Loucy (cell line): Measurements from ENCODE around the gene FBXO47.

Experiments used
- H2AFZ ChIP-seq: fragments of 200-600 bp; sonication (generic); 2 replicates; pipeline ENCODE4 v1.6.0; 2016; ENCODE audit warnings: antibody characterized with exemption, mild to moderate bottlenecking, low read length, moderate library complexity
- H3F3A ChIP-seq: fragments of 200-600 bp; 2 replicates; pipeline ENCODE4 v1.6.0; 2016; ENCODE audit warnings: antibody characterized with exemption, low read depth, mild to moderate bottlenecking
- H3K27me3 ChIP-seq: fragments of 200-600 bp; sonication (generic); 2 replicates; pipeline ENCODE4 v1.6.1; 2014; ENCODE audit warnings: low read length, mild to moderate bottlenecking; ENCODE audit not compliant: insufficient read depth, poor library complexity, severe bottlenecking
- H3K36me3 ChIP-seq: fragments of 200-600 bp; sonication (generic); 2 replicates; pipeline ENCODE4 v1.6.1; 2016; ENCODE audit warnings: low read length; ENCODE audit not compliant: insufficient read depth
- H3K4me1 ChIP-seq: fragments of 200-600 bp; sonication (generic); 2 replicates; pipeline ENCODE4 v1.5.1; 2014; ENCODE audit warnings: low read length, mild to moderate bottlenecking; ENCODE audit not compliant: insufficient read depth, poor library complexity, severe bottlenecking
- H3K4me2 ChIP-seq: fragments of 200-600 bp; sonication (generic); 2 replicates; pipeline ENCODE4 v1.6.0; 2014; ENCODE audit warnings: antibody characterized with exemption, low read length, low read depth, mild to moderate bottlenecking; ENCODE audit not compliant: poor library complexity, severe bottlenecking
- H3K4me3 ChIP-seq: fragments of 200-600 bp; sonication (generic); 2 replicates; pipeline ENCODE4 v1.5.1; 2014; ENCODE audit warnings: low read length, mild to moderate bottlenecking, mixed read lengths; ENCODE audit not compliant: poor library complexity, severe bottlenecking
- H3K79me2 ChIP-seq: fragments of 200-600 bp; sonication (generic); 2 replicates; pipeline ENCODE4 v1.6.1; 2014; ENCODE audit warnings: low read length; ENCODE audit not compliant: insufficient read depth
- H3K9ac ChIP-seq: fragments of 200-600 bp; sonication (generic); 2 replicates; pipeline ENCODE4 v1.6.0; 2014; ENCODE audit warnings: mild to moderate bottlenecking, low read depth, low read length, moderate library complexity; ENCODE audit not compliant: poor library complexity, severe bottlenecking
- H3K9me2 ChIP-seq: fragments of 200-600 bp; sonication (generic); replicated peaks from 2 replicates; pipeline ENCODE4 v1.6.1; 2016; ENCODE audit warnings: low read depth, low read length, mixed read lengths
- H3K9me3 ChIP-seq: fragments of 200-600 bp; sonication (generic); 2 replicates; pipeline ENCODE4 v1.6.1; 2014; ENCODE audit warnings: mild to moderate bottlenecking, antibody characterized with exemption, low read length, low read depth; ENCODE audit not compliant: insufficient read depth
- H4K20me1 ChIP-seq: fragments of 200-600 bp; sonication (generic); 2 replicates; pipeline ENCODE4 v1.6.0; 2014; ENCODE audit warnings: antibody characterized with exemption, low read length, mild to moderate bottlenecking; ENCODE audit not compliant: insufficient read depth, poor library complexity, severe bottlenecking
- CTCF ChIP-seq: fragments of 200-600 bp; sonication (generic); conservative IDR thresholded peaks from 2 replicates; pipeline ENCODE4 v1.5.1; 2014; ENCODE audit warnings: mild to moderate bottlenecking, antibody characterized with exemption, low read length
- EZH2phosphoT487 ChIP-seq: fragments of 200-600 bp; IDR thresholded peaks from 2 replicates; pipeline ENCODE4 v1.6.1; 2018; ENCODE audit warnings: antibody characterized with exemption, mild to moderate bottlenecking, moderate library complexity, borderline replicate concordance

Gene FBXO47

GRCh38 chr17:38996660-38997337, 29.6 kb upstream of the FBXO47 start:
- TF ChIP-seq CTCF, result no peak
- Histone ChIP-seq H3K9me3 (peaks cover 4% of the 10 kb centered on the region), H4K20me1 (no peaks in the 10 kb centered on the region), H3K4me2 (no peak overlapping the region), H3K9ac (no peak overlapping the region), H3K9me2 (no peaks in the 10 kb centered on the region), H2AFZ (no peak overlapping the region), H3F3A (no peaks in the 10 kb centered on the region), H3K36me3 (no peaks in the 10 kb centered on the region), H3K4me1 (peaks cover 1% of the 10 kb centered on the region), H3K27me3 (no peaks in the 10 kb centered on the region), H3K4me3 (no peak overlapping the region), H3K79me2 (no peaks in the 10 kb centered on the region)

GRCh38 chr17:38994026-38994425, 26.8 kb upstream of the FBXO47 start:
- Histone ChIP-seq H4K20me1 (no peaks in the 10 kb centered on the region), H3K9me2 (no peaks in the 10 kb centered on the region), H3K4me1 (no peaks in the 10 kb centered on the region), H3F3A (no peaks in the 10 kb centered on the region), H3K4me2 (no peak overlapping the region), H3K4me3 (no peak overlapping the region), H3K27me3 (no peaks in the 10 kb centered on the region), H3K9ac (no peak overlapping the region), H3K36me3 (no peaks in the 10 kb centered on the region), H2AFZ (no peak overlapping the region), H3K9me3 (peaks cover 4% of the 10 kb centered on the region), H3K79me2 (no peaks in the 10 kb centered on the region)
- TF ChIP-seq EZH2phosphoT487, result no peak
- TF ChIP-seq CTCF, result no peak

- no peak for TF ChIP-seq EZH2phosphoT487
- TF ChIP-seq CTCF, result no peak
- Histone ChIP-seq H3K27me3 (no peaks in the 10 kb centered on the region), H3K9me2 (no peaks in the 10 kb centered on the region), H3K79me2 (no peaks in the 10 kb centered on the region), H3K4me3 (no peak overlapping the region), H3K4me2 (no peak overlapping the region), H4K20me1 (no peaks in the 10 kb centered on the region), H3K36me3 (no peaks in the 10 kb centered on the region), H3K9me3 (no peaks in the 10 kb centered on the region), H3K9ac (no peak overlapping the region), H3F3A (peaks cover 2% of the 10 kb centered on the region; the same call in 1 of the 2 replicates), H2AFZ (no peak overlapping the region), H3K4me1 (no peaks in the 10 kb centered on the region)
Measured at GRCh38 chr17:38984666-38985065, 17.5 kb upstream of the FBXO47 start.
